Body of pancreas (tissue), 4 donors: Measurements from ENCODE around the gene GFOD1. TPM values are rescaled to one million over a fixed set of nuclear protein-coding genes. Genes with fewer than 3 reads are reported as not detected.
A peak's percentile ranks its signal among the peaks of the same experiment; 100 is the strongest.

Experiments
- ATAC-seq: fragments of 150-250 bp; one replicate; pipeline ENCODE4 v1.9.1; 2016
- DNase-seq, 4 donors: peaks; one replicate each; pipeline ENCODE4 v3.0.0-alpha.2; 2019
- H3K27ac ChIP-seq, 4 donors: fragments of 200-600 bp; sonication (generic); 1 replicate in 3 of 4; 2 replicates in 1 of 4; pipeline versions ENCODE4 v1.5.1 to v1.6.1; 2016 to 2019; ENCODE audit warnings: mild to moderate bottlenecking in 1 of 4, mixed read lengths in 1 of 4, moderate library complexity in 1 of 4
- H3K27me3 ChIP-seq, 2 donors: fragments of 200-600 bp; sonication (generic); one replicate each; pipeline ENCODE4 v1.6.0; 2016; ENCODE audit warnings: mild to moderate bottlenecking in 1 of 2
- H3K36me3 ChIP-seq, 2 donors: fragments of 200-600 bp; sonication (generic); replicated peaks in 1 of 2; 2 replicates each; pipeline ENCODE4 v1.5.1; 2016; ENCODE audit warnings: low read depth in 2 of 2; ENCODE audit not compliant: insufficient read depth in 1 of 2
- H3K4me1 ChIP-seq: fragments of 200-600 bp; sonication (generic); one replicate; pipeline ENCODE4 v1.6.0; 2016
- H3K4me3 ChIP-seq, 2 donors: fragments of 200-600 bp; sonication (generic); 1 replicate in 1 of 2; 2 replicates in 1 of 2; pipeline ENCODE4 v1.5.1; 2016 to 2019
- H3K9me3 ChIP-seq, 3 donors: fragments of 200-600 bp; sonication (generic); 1 replicate in 2 of 3; 2 replicates in 1 of 3; pipeline ENCODE4 v1.5.1; 2016
- CTCF ChIP-seq, 7 experiments: fragments of 450-650 bp in 4 of 7; fragments of 200-600 bp in 3 of 7; sonication (generic) in 3 of 7; IDR thresholded peaks; one replicate each; pipeline ENCODE4 v1.5.1; 2016 to 2019; ENCODE audit warnings: antibody characterized with exemption in 7 of 7
- POLR2A ChIP-seq, 3 donors: fragments of 450-650 bp; IDR thresholded peaks; one replicate each; pipeline ENCODE4 v1.6.1; 2016; ENCODE audit warnings: antibody characterized with exemption in 3 of 3, mild to moderate bottlenecking in 2 of 3
- WGBS, 2 donors: methylation state at CpG; one replicate each; pipeline ENCODE4 v1.1.5; 2017; 5-methylcytosine and 5-hydroxymethylcytosine counted together
- intact Hi-C: fragments of 100-400 bp; cut with DNase I; formaldehyde crosslinking; loops from one replicate; pipeline ENCODE4 v1.15.1; 2023
- total RNA-seq, 2 donors: library from RNA; depleted of rRNA; stranded (reverse); fragments of >200 nt; gene quantifications; one replicate each; pipeline ENCODE4 v1.1.0, GENCODE V29; 2016

Gene GFOD1
- total RNA-seq, 2 donors from 2014 or later: 4.3 to 5.2 TPM

DNA sequence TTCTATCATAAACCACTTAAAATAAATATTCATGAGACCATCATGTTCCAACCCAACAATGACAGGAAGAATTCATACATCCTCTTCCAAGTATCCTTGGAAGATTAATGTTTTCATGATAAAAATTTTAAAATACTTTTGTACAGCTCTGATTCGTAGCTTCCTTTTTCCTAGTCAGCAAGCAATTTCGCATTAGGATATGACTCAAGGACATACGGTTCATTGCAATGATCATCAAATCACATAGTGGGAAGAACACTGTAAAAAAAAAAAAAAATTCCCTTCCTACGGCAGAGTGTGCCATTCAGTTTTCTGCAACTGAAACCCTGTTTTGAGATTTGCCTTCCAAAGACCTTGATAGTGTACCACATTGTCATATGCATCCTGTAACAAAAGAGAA is 35.3 kb upstream of the GFOD1 start:
- no peak overlapping the region for H3K27ac ChIP-seq
- ATAC-seq: peak; percentile 59

GRCh38 chr6:13519839-13520238 is 32.4 kb upstream of the GFOD1 start:
- 89 to 91% methylated on average over 4 of the region's 4 CpGs for WGBS, 2 donors
- Histone ChIP-seq H3K27me3 (no peaks in the 10 kb centered on the region), H3K36me3 (no peaks in the 10 kb centered on the region), H3K9me3 (no peaks in the 10 kb centered on the region), H3K4me3 (no peak overlapping the region), H3K4me1 (no peaks in the 10 kb centered on the region), H3K27ac (no peak overlapping the region)
- intact Hi-C loops: no loop called here
- ATAC-seq: no peak
- DNase-seq: no peak
- TF ChIP-seq POLR2A (IDR thresholded peaks at IDR 0.05) (no peak), CTCF (IDR thresholded peaks at IDR 0.05) (no peak)

More for the DNA sequence above, 35.3 kb upstream of the GFOD1 start:
- H3K9me3 ChIP-seq: no peaks in the 10 kb centered on the region
- 45 to 52% methylated on average over 4 of the region's 4 CpGs for WGBS, 2 donors
- H3K36me3 ChIP-seq: no peaks in the 10 kb centered on the region
- no peaks in the 10 kb centered on the region for H3K4me1 ChIP-seq
- no peak overlapping the region for H3K4me3 ChIP-seq
- DNase-seq: no peak
- intact Hi-C loops: no loop called here
- no peak for TF ChIP-seq CTCF (IDR thresholded peaks at IDR 0.05)
- TF ChIP-seq POLR2A (IDR thresholded peaks at IDR 0.05): no peak
- H3K27me3 ChIP-seq: no peaks in the 10 kb centered on the region

GRCh38 chr6:13517116-13517515 is 29.7 kb upstream of the GFOD1 start:
- no peak overlapping the region for H3K4me3 ChIP-seq
- H3K36me3 ChIP-seq: no peaks in the 10 kb centered on the region
- no peaks in the 10 kb centered on the region for H3K4me1 ChIP-seq
- 28 to 29% methylated on average over 3 of the region's 3 CpGs for WGBS, 2 donors
- no peak for TF ChIP-seq CTCF (IDR thresholded peaks at IDR 0.05)
- no peak for TF ChIP-seq POLR2A (IDR thresholded peaks at IDR 0.05)
- DNase-seq (no peak), ATAC-seq (no peak)
- intact Hi-C loops: no loop called here
- no peaks in the 10 kb centered on the region for H3K9me3 ChIP-seq
- H3K27ac ChIP-seq: no peak overlapping the region
- no peaks in the 10 kb centered on the region for H3K27me3 ChIP-seq

DNA sequence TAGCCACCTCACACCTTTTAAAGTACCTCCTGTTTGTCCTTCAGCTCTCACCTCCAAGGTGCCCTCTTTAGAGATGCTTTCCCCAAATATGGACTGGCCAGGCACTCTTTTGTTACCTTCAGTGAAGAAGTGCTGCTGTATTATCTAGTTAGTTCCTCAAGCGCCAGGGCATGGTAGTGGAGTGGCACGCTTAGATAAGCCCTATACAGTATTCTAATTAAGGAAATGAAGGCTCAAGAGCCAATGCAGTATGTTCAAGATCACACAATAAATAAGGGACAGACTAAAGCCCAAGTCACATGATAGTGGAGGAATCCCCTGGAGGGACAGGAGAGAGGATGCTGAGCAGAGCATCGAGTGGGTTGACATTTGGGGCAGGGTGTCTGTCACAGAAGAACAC is 28.5 kb upstream of the GFOD1 start:
- no peak for TF ChIP-seq POLR2A (IDR thresholded peaks at IDR 0.05)
- no peak for TF ChIP-seq CTCF (IDR thresholded peaks at IDR 0.05)
- Histone ChIP-seq H3K4me3 (no peak overlapping the region), H3K4me1 (no peaks in the 10 kb centered on the region), H3K27me3 (no peaks in the 10 kb centered on the region), H3K9me3 (no peaks in the 10 kb centered on the region), H3K27ac (no peak overlapping the region), H3K36me3 (no peaks in the 10 kb centered on the region)
- DNase-seq: no peak
- no peak for ATAC-seq
- 81 to 84% methylated on average over 3 of the region's 3 CpGs for WGBS, 2 donors
- intact Hi-C loops: no loop called here

- Histone ChIP-seq H3K4me3 (no peak overlapping the region), H3K36me3 (no peaks in the 10 kb centered on the region), H3K27me3 (no peaks in the 10 kb centered on the region), H3K27ac (no peak overlapping the region), H3K4me1 (peaks cover 2% of the 10 kb centered on the region), H3K9me3 (no peaks in the 10 kb centered on the region)
- DNase-seq (no peak), ATAC-seq (no peak)
- WGBS, 2 donors: 70 to 73% methylated on average over 16 of the region's 16 CpGs
- TF ChIP-seq POLR2A (IDR thresholded peaks at IDR 0.05) (no peak), CTCF (IDR thresholded peaks at IDR 0.05) (no peak)
- intact Hi-C loops: no loop called here
These were observed 26.5 kb upstream of the GFOD1 start for GRCh38 chr6:13513626-13514502.
